Aorta (tissue), 5 donors: ENCODE data around the gene MAPK10. TPM values are rescaled to one million over a fixed set of nuclear protein-coding genes. Genes with fewer than 3 reads are reported as not detected.

ENCODE experiments used
- ATAC-seq: fragments of 200-7000 bp; cut with Tn5 transposase; one replicate; pipeline ENCODE4 v1.9.1; 2022; ENCODE audit warnings: moderate library complexity; ENCODE audit not compliant: low FRiP score
- DNase-seq, 2 donors: peaks; one replicate each; pipeline ENCODE4 v3.0.0-alpha.2; 2020
- H3K27ac ChIP-seq, 2 donors: one replicate each; pipeline ENCODE4 v1.5.1; 2013; ENCODE audit warnings: low read length in 2 of 2, mild to moderate bottlenecking in 2 of 2, moderate library complexity in 2 of 2, control low read depth in 1 of 2, inconsistent platforms in 1 of 2, low read depth in 1 of 2
- H3K27me3 ChIP-seq, 2 donors: one replicate each; pipeline ENCODE4 v1.6.1; 2013; ENCODE audit warnings: control low read depth in 1 of 2, low read length in 1 of 2, mild to moderate bottlenecking in 1 of 2, moderate library complexity in 1 of 2; ENCODE audit not compliant: insufficient read depth in 2 of 2, control insufficient read depth in 1 of 2
- H3K36me3 ChIP-seq, 2 donors: one replicate each; pipeline ENCODE4 v1.6.1; 2013; ENCODE audit warnings: control low read depth in 1 of 2, low read length in 1 of 2, mild to moderate bottlenecking in 1 of 2; ENCODE audit not compliant: insufficient read depth in 2 of 2, control insufficient read depth in 1 of 2
- H3K4me1 ChIP-seq, 2 donors: one replicate each; pipeline ENCODE4 v1.6.1; 2013; ENCODE audit warnings: low read length in 2 of 2, control low read depth in 1 of 2, mild to moderate bottlenecking in 1 of 2, moderate library complexity in 1 of 2; ENCODE audit not compliant: insufficient read depth in 2 of 2, control insufficient read depth in 1 of 2
- H3K4me3 ChIP-seq, 2 donors: one replicate each; pipeline ENCODE4 v1.5.1; 2013; ENCODE audit warnings: low read length in 2 of 2, control low read depth in 1 of 2, mild to moderate bottlenecking in 1 of 2
- H3K9me3 ChIP-seq: one replicate; pipeline ENCODE4 v1.6.1; 2013; ENCODE audit warnings: mild to moderate bottlenecking, low read length; ENCODE audit not compliant: control insufficient read depth
- WGBS, 2 donors: extraction: QIAGEN DNeasy Blood & Tissue Kit; methylation state at CpG; one replicate each; pipeline ENCODE4 v1.1.7; 2013; 5-methylcytosine and 5-hydroxymethylcytosine counted together
- intact Hi-C, 2 donors: fragments of 100-400 bp; cut with DNase I; formaldehyde crosslinking; loops; one replicate each; pipeline versions ENCODE4 v1.14.2 to v1.15.0; 2022
- polyA plus RNA-seq, 2 donors: library from polyadenylated mRNA; stranded (reverse); fragments of 200-250 nt; gene quantifications; one replicate each; pipeline ENCODE4 v1.2.3, GENCODE V29; 2013
- total RNA-seq, 2 donors: library from RNA; stranded (reverse); fragmentation: NEBNext Ultra II Directional; extraction: Animal tissue kit (Norgen Biotek cat#: 25700); gene quantifications; one replicate each; pipeline ENCODE4 v1.2.1, GENCODE V29; 2021
- donor health status: healthy with polysubstance abuse.
- donor health status: Bipolar disorder and iron deficiency.
- donor health status: DM: no; HTN: no; CAD: no.
- donor health status: DM: no; HTN: no; CAD: no.
- donor health status: DM: yes; HTN: yes; CAD: no.

Gene MAPK10
- total and polyA plus RNA-seq, 4 donors: 12.4 to 40.0 (median 24.1) TPM

GRCh38 chr4:86386201-86386600, 26.3 kb upstream of the MAPK10 start:
- H3K36me3 ChIP-seq: peaks cover 0 to 2% of the 10 kb centered on the region in 2 donors
- 97 to 98% methylated on average over 5 of the region's 5 CpGs for WGBS, 2 donors
- no peaks in the 10 kb centered on the region for H3K4me1 ChIP-seq
- DNase-seq (no peak), ATAC-seq (no peak)
- no peaks in the 10 kb centered on the region for H3K27me3 ChIP-seq
- H3K9me3 ChIP-seq: no peaks in the 10 kb centered on the region
- H3K27ac ChIP-seq: no peak overlapping the region
- intact Hi-C loops: no loop called here
- no peak overlapping the region for H3K4me3 ChIP-seq

DNA sequence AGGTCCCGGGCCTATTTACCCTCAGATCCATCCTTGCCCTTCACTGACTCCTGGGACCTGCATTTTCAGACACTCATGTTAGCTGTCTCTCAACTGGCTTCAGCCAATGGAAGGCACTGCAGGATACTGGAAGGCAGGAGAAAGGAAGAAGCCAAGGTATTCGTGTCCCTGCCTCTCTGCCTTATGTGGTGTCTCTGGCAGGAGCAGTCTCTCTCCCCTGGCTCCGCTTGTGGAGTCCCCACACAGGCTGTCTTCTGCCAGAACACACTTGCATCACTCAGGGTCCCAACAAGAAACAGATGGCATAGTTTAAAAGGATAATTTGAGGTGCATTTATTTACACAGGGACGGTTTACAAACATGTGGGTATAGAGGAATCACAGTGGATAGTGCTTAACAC, 21.6 kb upstream of the MAPK10 start:
- DNase-seq (no peak), ATAC-seq (no peak)
- Histone ChIP-seq H3K27ac (no peak overlapping the region), H3K9me3 (no peaks in the 10 kb centered on the region), H3K36me3 (peaks cover 0 to 2% of the 10 kb centered on the region in 2 donors), H3K27me3 (no peaks in the 10 kb centered on the region), H3K4me3 (no peak overlapping the region), H3K4me1 (no peaks in the 10 kb centered on the region)
- WGBS, 2 donors: 68 to 86% methylated on average over 4 of the region's 4 CpGs
- intact Hi-C loops: no loop called here

DNA sequence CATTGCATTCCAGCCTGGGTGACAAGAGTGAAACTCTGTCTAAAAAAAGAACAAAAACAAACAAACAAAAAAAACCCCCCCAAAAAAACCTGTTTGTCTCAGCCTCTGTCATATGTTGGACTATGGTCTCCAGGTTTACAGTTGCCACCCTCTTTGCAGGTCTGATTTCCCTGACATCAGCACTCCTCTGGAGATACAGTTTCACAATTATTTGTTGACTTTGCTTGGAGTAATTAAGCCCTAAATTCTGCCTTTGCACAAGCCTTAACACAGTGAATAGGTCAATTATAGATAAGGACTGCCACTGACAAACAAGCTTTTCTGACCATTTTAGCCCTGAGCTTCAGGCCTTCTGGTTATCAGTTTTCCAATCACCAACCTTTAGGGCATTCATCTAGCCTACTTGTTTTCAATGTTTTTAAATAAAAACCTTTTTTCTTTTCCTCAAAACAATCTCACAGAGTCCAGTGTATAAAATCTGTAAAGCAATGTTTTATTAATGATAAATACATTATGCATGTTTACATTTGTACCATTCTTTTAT, 20.4 kb upstream of the MAPK10 start:
- Histone ChIP-seq H3K27ac (no peak overlapping the region), H3K4me3 (no peak overlapping the region), H3K36me3 (peaks cover 0 to 2% of the 10 kb centered on the region in 2 donors), H3K4me1 (no peaks in the 10 kb centered on the region), H3K9me3 (no peaks in the 10 kb centered on the region), H3K27me3 (no peaks in the 10 kb centered on the region)
- DNase-seq (no peak), ATAC-seq (no peak)
- intact Hi-C loops: no loop called here

DNA sequence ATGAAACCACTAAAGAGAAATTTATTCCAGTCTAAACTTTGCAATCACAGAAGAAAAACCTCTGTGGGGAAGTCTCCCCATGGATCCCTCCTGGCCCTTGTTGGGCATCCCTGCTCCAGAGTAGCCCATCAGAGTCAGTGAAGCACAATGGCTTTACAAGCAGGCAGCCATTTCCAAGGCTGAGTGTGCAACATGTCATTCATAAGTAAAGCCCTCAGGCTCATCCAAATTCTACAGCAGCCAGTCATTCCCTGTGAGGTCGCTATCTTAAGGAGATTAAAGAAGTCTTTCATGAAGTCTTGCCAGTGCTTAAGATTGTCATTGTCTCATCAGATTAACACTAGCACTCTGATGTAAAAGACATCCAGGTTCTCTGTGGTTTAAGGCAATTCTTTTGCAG, 17.0 kb upstream of the MAPK10 start:
- no peak for DNase-seq
- intact Hi-C loops: no loop called here
- WGBS, 2 donors: 84 to 87% methylated on average over 1 of the region's 1 CpG

DNA sequence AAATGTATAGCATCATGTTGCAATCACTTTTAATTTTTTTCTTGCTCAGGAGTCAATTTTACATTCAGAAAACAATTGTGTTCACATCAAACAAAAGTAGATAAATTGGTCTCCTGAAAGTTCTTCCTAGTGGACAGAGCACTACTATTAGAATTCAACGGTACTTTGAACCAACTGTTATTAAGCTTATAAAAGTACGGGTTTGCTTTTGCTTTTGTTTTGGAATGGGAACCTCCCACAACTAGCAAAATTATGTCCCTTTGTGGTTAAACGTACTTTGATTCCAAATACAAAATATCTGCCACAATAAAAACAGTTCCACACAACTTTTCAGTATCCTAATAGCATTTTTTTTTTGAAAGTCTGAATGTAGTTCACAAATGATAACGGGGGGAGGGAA, 8.6 kb upstream of the MAPK10 start:
- Histone ChIP-seq H3K9me3 (no peaks in the 10 kb centered on the region), H3K4me3 (no peak overlapping the region), H3K4me1 (no peaks in the 10 kb centered on the region), H3K27ac (no peak overlapping the region), H3K36me3 (no peaks in the 10 kb centered on the region), H3K27me3 (no peaks in the 10 kb centered on the region)
- no peak for ATAC-seq
- intact Hi-C loops: no loop called here
- 88% methylated on average over 4 of the region's 4 CpGs for WGBS, 2 donors
- no peak for DNase-seq

More for the DNA sequence above, 17.0 kb upstream of the MAPK10 start:
- Histone ChIP-seq H3K27me3 (no peaks in the 10 kb centered on the region), H3K36me3 (peaks cover 0 to 2% of the 10 kb centered on the region in 2 donors), H3K4me3 (no peak overlapping the region), H3K4me1 (no peaks in the 10 kb centered on the region), H3K27ac (no peak overlapping the region), H3K9me3 (no peaks in the 10 kb centered on the region)
- no peak for ATAC-seq

- Histone ChIP-seq H3K27ac (no peak overlapping the region), H3K36me3 (no peaks in the 10 kb centered on the region), H3K4me3 (no peak overlapping the region), H3K27me3 (no peaks in the 10 kb centered on the region), H3K4me1 (no peaks in the 10 kb centered on the region), H3K9me3 (no peaks in the 10 kb centered on the region)
- ATAC-seq (no peak), DNase-seq (no peak)
- 9 to 13% methylated on average over 1 of the region's 1 CpG for WGBS, 2 donors
- intact Hi-C loops: no loop called here
Observed at GRCh38 chr4:86367577-86367976, 7.7 kb upstream of the MAPK10 start.

DNA sequence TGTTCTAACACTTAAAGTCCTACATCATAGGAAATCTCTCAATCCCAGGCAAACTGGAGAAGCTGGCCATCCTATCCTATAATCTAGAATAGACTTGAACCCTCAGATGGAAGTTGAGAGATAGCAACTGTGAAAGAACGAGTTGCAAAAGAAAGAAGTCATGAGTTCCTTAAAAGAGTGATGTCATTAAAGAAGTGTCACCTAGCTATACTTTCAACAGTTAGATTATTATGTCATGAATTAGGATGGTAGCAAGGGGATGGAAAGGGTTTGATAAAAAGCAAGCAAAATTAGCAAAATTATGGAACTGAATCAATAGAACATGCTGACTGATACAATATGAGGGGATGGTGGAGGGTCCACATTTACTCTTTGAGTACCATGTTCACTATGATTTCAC, 7.1 kb upstream of the MAPK10 start:
- intact Hi-C loops: no loop called here
- DNase-seq (no peak), ATAC-seq (no peak)
- whole genome bisulfite sequencing, 2 donors: 86 to 88% methylated on average over 1 of the region's 1 CpG
- Histone ChIP-seq H3K4me3 (no peak overlapping the region), H3K36me3 (no peaks in the 10 kb centered on the region), H3K27ac (no peak overlapping the region), H3K4me1 (no peaks in the 10 kb centered on the region), H3K9me3 (no peaks in the 10 kb centered on the region), H3K27me3 (no peaks in the 10 kb centered on the region)

- no peak overlapping the region for H3K27ac ChIP-seq
- no peak for DNase-seq
- H3K4me3 ChIP-seq: no peak overlapping the region
- intact Hi-C loops: no loop called here
- H3K36me3 ChIP-seq: no peaks in the 10 kb centered on the region
- H3K4me1 ChIP-seq: peaks cover 0 to 4% of the 10 kb centered on the region in 2 donors
- H3K27me3 ChIP-seq: no peaks in the 10 kb centered on the region
- ATAC-seq: no peak
- H3K9me3 ChIP-seq: no peaks in the 10 kb centered on the region
Observed at GRCh38 chr4:86362510-86362909, 2.7 kb upstream of the MAPK10 start.

DNA sequence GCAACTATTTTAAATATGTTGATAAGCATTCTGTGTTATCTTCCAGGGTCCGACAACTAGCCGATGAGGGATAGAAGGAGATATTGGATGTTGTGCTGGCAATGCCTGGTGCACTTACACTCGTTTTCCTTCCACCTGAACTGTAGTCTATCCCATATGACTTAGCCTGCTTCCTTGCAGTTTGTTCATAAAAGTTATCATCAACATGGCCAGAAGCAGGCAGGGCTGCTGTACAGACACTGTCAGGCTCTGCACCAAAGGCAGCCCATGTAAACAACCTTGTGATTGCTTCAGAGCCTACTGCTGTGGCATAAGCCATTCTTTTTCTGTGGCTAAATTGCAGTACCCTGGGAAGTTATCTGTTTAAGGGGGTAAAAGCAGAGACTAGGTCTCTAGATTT, 1.6 kb downstream of the MAPK10 start:
- WGBS, 2 donors: 78 to 85% methylated on average over 3 of the region's 3 CpGs
- intact Hi-C loops: no loop called here
- DNase-seq (no peak), ATAC-seq (no peak)
- H3K27me3 ChIP-seq: no peaks in the 10 kb centered on the region
- H3K4me3 ChIP-seq: no peak overlapping the region
- peaks cover 0 to 4% of the 10 kb centered on the region in 2 donors for H3K4me1 ChIP-seq
- H3K9me3 ChIP-seq: no peaks in the 10 kb centered on the region
- no peak overlapping the region for H3K27ac ChIP-seq
- H3K36me3 ChIP-seq: no peaks in the 10 kb centered on the region
